ENCODE results near the gene CAST.

The CAST gene

DNA sequence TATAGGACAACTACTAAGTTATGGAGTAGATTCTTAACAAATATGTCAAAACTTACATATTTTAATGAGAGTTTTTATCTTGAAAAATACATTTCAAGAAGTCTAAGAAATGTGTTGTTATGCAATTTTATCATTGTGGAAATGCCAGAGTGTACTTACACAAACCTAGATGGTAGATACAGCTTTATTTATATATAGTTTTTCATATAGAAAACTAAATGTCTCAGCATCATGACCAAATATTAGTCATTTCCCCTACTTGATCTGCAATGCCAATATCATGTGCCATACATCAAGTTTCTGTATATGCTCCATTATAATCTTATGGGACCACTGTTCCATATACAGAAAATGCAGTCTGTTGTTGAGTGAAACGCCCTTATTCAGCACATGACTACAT, 28.7 kb downstream of the CAST start:
- Histone ChIP-seq H3K4me3 (ENCODE audit: low read depth, low read length) (no peak overlapping the region), H3K9me3 (ENCODE audit: severe bottlenecking) (no peaks in the 10 kb centered on the region), H3K36me3 (no peaks in the 10 kb centered on the region; the same call in 1 of the 2 replicates), H3K27me3 (ENCODE audit: insufficient read depth, low read depth, severe bottlenecking) (no peaks in the 10 kb centered on the region), H3K27ac (no peak overlapping the region)
- TF ChIP-seq, protein P1, sequence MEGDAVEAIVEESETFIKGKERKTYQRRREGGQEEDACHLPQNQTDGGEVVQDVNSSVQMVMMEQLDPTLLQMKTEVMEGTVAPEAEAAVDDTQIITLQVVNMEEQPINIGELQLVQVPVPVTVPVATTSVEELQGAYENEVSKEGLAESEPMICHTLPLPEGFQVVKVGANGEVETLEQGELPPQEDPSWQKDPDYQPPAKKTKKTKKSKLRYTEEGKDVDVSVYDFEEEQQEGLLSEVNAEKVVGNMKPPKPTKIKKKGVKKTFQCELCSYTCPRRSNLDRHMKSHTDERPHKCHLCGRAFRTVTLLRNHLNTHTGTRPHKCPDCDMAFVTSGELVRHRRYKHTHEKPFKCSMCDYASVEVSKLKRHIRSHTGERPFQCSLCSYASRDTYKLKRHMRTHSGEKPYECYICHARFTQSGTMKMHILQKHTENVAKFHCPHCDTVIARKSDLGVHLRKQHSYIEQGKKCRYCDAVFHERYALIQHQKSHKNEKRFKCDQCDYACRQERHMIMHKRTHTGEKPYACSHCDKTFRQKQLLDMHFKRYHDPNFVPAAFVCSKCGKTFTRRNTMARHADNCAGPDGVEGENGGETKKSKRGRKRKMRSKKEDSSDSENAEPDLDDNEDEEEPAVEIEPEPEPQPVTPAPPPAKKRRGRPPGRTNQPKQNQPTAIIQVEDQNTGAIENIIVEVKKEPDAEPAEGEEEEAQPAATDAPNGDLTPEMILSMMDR (IDR thresholded peaks at IDR 0.05; ENCODE audit: low read depth, low read length) = no peak
- no peak for DNase-seq

DNA sequence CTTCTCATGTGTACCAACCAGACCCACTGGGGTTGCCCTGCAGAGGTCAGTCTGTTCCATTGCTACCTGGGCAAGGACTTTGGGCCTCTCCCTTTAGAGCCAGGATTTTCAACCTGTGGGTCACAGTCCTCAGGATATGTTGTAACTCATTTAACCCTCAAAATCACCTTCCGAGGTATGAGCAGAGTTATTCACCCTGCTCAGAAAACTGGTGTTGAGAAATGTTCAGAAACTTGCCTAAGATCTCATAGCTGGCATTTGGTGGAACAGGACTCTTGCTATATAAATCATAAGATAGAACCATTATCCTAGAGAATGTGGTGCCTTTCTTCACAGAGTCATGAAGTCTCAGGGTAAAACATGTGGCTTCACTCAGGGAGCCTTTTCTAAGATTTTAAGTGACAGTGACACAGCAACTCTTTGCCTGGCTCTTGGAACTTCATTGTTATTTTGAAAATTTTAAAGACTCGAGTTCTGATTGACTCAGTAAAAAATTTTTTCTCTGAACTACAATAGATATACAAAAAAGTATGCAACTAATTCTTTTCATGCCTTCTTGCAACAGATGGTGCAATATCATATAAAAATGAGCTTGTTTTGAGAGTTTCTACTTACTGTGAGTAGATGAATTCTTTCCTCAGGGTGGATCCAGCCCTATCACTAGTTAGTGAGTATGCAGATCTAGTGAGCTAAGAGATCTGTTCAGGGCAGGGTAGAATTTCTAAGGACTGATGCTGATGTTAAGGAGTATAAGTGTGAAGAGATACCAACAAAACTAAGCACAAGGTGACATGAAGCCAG, 29.5 kb downstream of the CAST start:
- no peaks in the 10 kb centered on the region; the same call in 1 of the 2 replicates for H3K36me3 ChIP-seq
- no peaks in the 10 kb centered on the region for H3K9me3 ChIP-seq (ENCODE audit: severe bottlenecking)
- no peaks in the 10 kb centered on the region for H3K27me3 ChIP-seq (ENCODE audit: insufficient read depth, low read depth, severe bottlenecking)
- no peak for DNase-seq
- no peak overlapping the region for H3K4me3 ChIP-seq (ENCODE audit: low read depth, low read length)
- H3K27ac ChIP-seq = no peak overlapping the region
- TF ChIP-seq, protein P1 (IDR thresholded peaks at IDR 0.05; ENCODE audit: low read depth, low read length) = no peak

DNA sequence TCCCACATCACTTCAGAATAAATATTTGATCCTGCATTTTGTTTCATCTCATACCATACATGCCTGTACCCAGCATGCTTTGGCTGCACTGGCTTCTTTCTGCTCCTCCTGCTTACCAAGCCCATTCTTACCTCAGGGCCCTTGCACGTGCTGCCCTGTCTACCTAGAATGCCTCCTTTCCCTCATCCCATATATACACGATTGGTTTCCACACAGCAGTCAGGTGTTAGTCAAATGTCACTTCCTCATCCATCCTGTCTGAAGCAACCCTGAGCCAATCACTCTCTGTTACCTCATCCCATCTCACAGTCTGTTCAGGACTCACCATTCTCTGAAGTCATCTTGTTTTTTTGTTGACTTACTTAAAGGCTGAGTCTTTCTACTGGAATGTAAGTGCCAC, 30.3 kb downstream of the CAST start:
- Histone ChIP-seq H3K36me3 (no peaks in the 10 kb centered on the region; the same call in 1 of the 2 replicates), H3K27me3 (ENCODE audit: insufficient read depth, low read depth, severe bottlenecking) (no peaks in the 10 kb centered on the region), H3K9me3 (ENCODE audit: severe bottlenecking) (no peaks in the 10 kb centered on the region), H3K4me3 (ENCODE audit: low read depth, low read length) (no peak overlapping the region), H3K27ac (no peak overlapping the region)
- DNase-seq = no peak
- TF ChIP-seq, protein P1 (IDR thresholded peaks at IDR 0.05; ENCODE audit: low read depth, low read length) = no peak

DNA sequence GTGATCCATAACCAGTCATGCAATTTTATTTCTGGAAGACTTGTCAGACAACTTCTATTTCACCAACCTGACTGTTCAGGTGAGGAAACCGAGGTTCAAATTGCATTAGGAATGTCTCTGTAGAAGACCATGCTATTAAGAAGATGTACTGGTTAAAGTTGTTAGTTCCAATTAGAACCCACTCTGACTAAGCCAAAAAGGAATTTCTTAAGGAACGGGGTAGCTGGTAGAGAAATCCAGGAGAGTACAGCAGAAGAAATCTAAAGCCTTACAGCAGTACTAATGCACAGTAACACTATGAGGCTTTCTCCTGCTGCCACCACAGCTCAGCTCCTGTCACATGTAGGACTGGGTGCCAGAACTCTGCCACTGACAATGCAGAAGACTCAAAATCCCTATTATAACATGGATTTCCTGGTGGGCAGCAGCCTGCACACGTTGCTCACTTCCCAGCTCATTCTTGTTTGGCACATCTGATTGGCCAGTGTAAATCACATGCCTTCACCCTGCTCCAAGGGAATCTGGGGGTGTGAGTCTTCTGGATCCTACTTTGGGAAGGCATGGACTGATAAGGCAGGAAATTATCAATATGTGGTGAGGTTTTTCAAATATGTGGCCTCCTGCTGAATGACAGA, 37.1 kb downstream of the CAST start:
- Histone ChIP-seq H3K36me3 (no peaks in the 10 kb centered on the region), H3K27ac (no peak overlapping the region), H3K27me3 (ENCODE audit: insufficient read depth, low read depth, severe bottlenecking) (no peaks in the 10 kb centered on the region), H3K9me3 (ENCODE audit: severe bottlenecking) (no peaks in the 10 kb centered on the region), H3K4me3 (ENCODE audit: low read depth, low read length) (no peak overlapping the region)
- DNase-seq = no peak
- TF ChIP-seq, protein P1 (IDR thresholded peaks at IDR 0.05; ENCODE audit: low read depth, low read length) = no peak

- Histone ChIP-seq H3K27me3 (ENCODE audit: insufficient read depth, low read depth, severe bottlenecking) (no peaks in the 10 kb centered on the region), H3K4me3 (ENCODE audit: low read depth, low read length) (peak overlapping the region; percentile 89), H3K36me3 (no peaks in the 10 kb centered on the region), H3K9me3 (ENCODE audit: severe bottlenecking) (no peaks in the 10 kb centered on the region), H3K27ac (peak overlapping the region; percentile 83)
- peak; percentile 91 for DNase-seq
- TF ChIP-seq, protein P1 (IDR thresholded peaks at IDR 0.05; ENCODE audit: low read depth, low read length) = no peak
Measured at GRCh38 chr5:96702503-96703383, 40.6 kb downstream of the CAST start.

Data from WERI-Rb-1 (cell line).